ENCODE results near the gene WIF1. TPM values are rescaled to one million over a fixed set of nuclear protein-coding genes. Genes with fewer than 3 reads are reported as not detected.

WIF1 gene
- total RNA-seq, 1 experiment from 2014 or later = not detected

- H3K4me1 Mint-ChIP-seq (ENCODE audit: low read depth, unreplicated experiment) = peaks cover 8% of the 10 kb centered on the region
- peak; percentile 51 for TF ChIP-seq CTCF (IDR thresholded peaks at IDR 0.05; ENCODE audit: unreplicated experiment)
- DNase-seq = peak; percentile 44
- H3K36me3 Mint-ChIP-seq (ENCODE audit: insufficient read depth, unreplicated experiment) = no peaks in the 10 kb centered on the region
- intact Hi-C loops (cut with micrococcal nuclease; ENCODE audit: unreplicated experiment) = loop anchor here (2.0 to 5.0 kb wide), 3 partner anchors 109 to 327 kb away; no protein-coding TSS in a partner anchor
- no peaks in the 10 kb centered on the region for H3K9me3 Mint-ChIP-seq (ENCODE audit: low read depth, unreplicated experiment)
- H3K27me3 Mint-ChIP-seq (ENCODE audit: unreplicated experiment) = peaks cover 42% of the 10 kb centered on the region
- no peak overlapping the region for H3K4me3 Mint-ChIP-seq (ENCODE audit: low read depth, unreplicated experiment)
- H3K27ac Mint-ChIP-seq (ENCODE audit: unreplicated experiment) = no peak overlapping the region
- CTCF ChIA-PET = interaction anchor here (0.8 to 1.2 kb wide), 4 partner anchors 86 to 322 kb away, joined by 3 to 4 read pairs (median 3); no protein-coding TSS in a partner anchor
- no TSS peak for BruUV-seq (replicated peaks)
Measured at GRCh38 chr12:65123435-65124063, 2.4 kb upstream of the WIF1 start.

GRCh38 chr12:65122703-65123102, 1.6 kb upstream of the WIF1 start:
- Mint-ChIP-seq H3K4me3 (ENCODE audit: low read depth, unreplicated experiment) (no peak overlapping the region), H3K27me3 (ENCODE audit: unreplicated experiment) (peaks cover 48% of the 10 kb centered on the region), H3K36me3 (ENCODE audit: insufficient read depth, unreplicated experiment) (no peaks in the 10 kb centered on the region), H3K27ac (ENCODE audit: unreplicated experiment) (no peak overlapping the region), H3K9me3 (ENCODE audit: low read depth, unreplicated experiment) (no peaks in the 10 kb centered on the region), H3K4me1 (ENCODE audit: low read depth, unreplicated experiment) (peaks cover 8% of the 10 kb centered on the region)
- no TSS peak for BruUV-seq (replicated peaks)
- CTCF ChIA-PET = interaction anchor here (0.7 to 1.2 kb wide), 6 partner anchors 12 to 662 kb away, joined by 3 to 4 read pairs (median 3); no protein-coding TSS in a partner anchor
- intact Hi-C loops (cut with micrococcal nuclease; ENCODE audit: unreplicated experiment) = loop anchor here (2.0 to 5.0 kb wide), 3 partner anchors 110 to 326 kb away; no protein-coding TSS in a partner anchor
- TF ChIP-seq CTCF (IDR thresholded peaks at IDR 0.05; ENCODE audit: unreplicated experiment) = no peak
- no peak for DNase-seq

- Mint-ChIP-seq H3K36me3 (ENCODE audit: insufficient read depth, unreplicated experiment) (no peaks in the 10 kb centered on the region), H3K4me1 (ENCODE audit: low read depth, unreplicated experiment) (peaks cover 8% of the 10 kb centered on the region), H3K27ac (ENCODE audit: unreplicated experiment) (no peak overlapping the region), H3K27me3 (ENCODE audit: unreplicated experiment) (peaks cover 48% of the 10 kb centered on the region), H3K4me3 (ENCODE audit: low read depth, unreplicated experiment) (peak overlapping the region; percentile 69), H3K9me3 (ENCODE audit: low read depth, unreplicated experiment) (no peaks in the 10 kb centered on the region)
- intact Hi-C loops (cut with micrococcal nuclease; ENCODE audit: unreplicated experiment) = loop anchor here (2.0 to 5.0 kb wide), 3 partner anchors 110 to 325 kb away; no protein-coding TSS in a partner anchor
- DNase-seq = no peak
- BruUV-seq (replicated peaks) = no TSS peak
- CTCF ChIA-PET = interaction anchor here (0.8 to 1.2 kb wide), 2 partner anchors 13 to 238 kb away, joined by 3 to 4 read pairs; no protein-coding TSS in a partner anchor
- no peak for TF ChIP-seq CTCF (IDR thresholded peaks at IDR 0.05; ENCODE audit: unreplicated experiment)
Measured at GRCh38 chr12:65121956-65122469, 908 bp upstream of the WIF1 start.

- no TSS peak for BruUV-seq (replicated peaks)
- H3K36me3 Mint-ChIP-seq (ENCODE audit: insufficient read depth, unreplicated experiment) = no peaks in the 10 kb centered on the region
- no peak for TF ChIP-seq CTCF (IDR thresholded peaks at IDR 0.05; ENCODE audit: unreplicated experiment)
- H3K27me3 Mint-ChIP-seq (ENCODE audit: unreplicated experiment) = peaks cover 48% of the 10 kb centered on the region
- no peak overlapping the region for H3K4me3 Mint-ChIP-seq (ENCODE audit: low read depth, unreplicated experiment)
- CTCF ChIA-PET = no interaction called here
- DNase-seq = no peak
- H3K27ac Mint-ChIP-seq (ENCODE audit: unreplicated experiment) = no peak overlapping the region
- peaks cover 8% of the 10 kb centered on the region for H3K4me1 Mint-ChIP-seq (ENCODE audit: low read depth, unreplicated experiment)
- intact Hi-C loops (cut with micrococcal nuclease; ENCODE audit: unreplicated experiment) = no loop called here
- H3K9me3 Mint-ChIP-seq (ENCODE audit: low read depth, unreplicated experiment) = no peaks in the 10 kb centered on the region
Measured at GRCh38 chr12:65119063-65119462, 2.0 kb downstream of the WIF1 start.
